K562 (cell line): Measurements from ENCODE around the gene TACR2. TPM values are rescaled to one million over a fixed set of nuclear protein-coding genes. Genes with fewer than 3 reads are reported as not detected.
A peak's percentile ranks its signal among the peaks of the same experiment; 100 is the strongest.

Source experiments
- CREM ChIP-seq: IDR thresholded peaks from 2 replicates; pipeline ENCODE4 v1.6.1; 2014; ENCODE audit warnings: antibody characterized with exemption, low read depth
- DPF2 ChIP-seq: fragments of 450-650 bp; IDR thresholded peaks from 2 replicates; pipeline ENCODE4 v1.6.1; 2016
- MIER1 ChIP-seq: fragments of 450-650 bp; IDR thresholded peaks from 2 replicates; pipeline ENCODE4 v1.6.1; 2016; ENCODE audit warnings: antibody characterized with exemption, mild to moderate bottlenecking, low read depth
- POLR2G ChIP-seq: fragments of 200-400 bp; formaldehyde crosslinking; IDR thresholded peaks from 2 replicates; pipeline ENCODE4 v1.6.1; 2017; ENCODE audit warnings: low read depth, mild to moderate bottlenecking, antibody characterized with exemption, low read length, moderate library complexity
- U2AF1 ChIP-seq: fragments of 200-400 bp; formaldehyde crosslinking; optimal IDR thresholded peaks from 2 replicates; pipeline ENCODE3; 2017; ENCODE audit warnings: mild to moderate bottlenecking, low read depth, low read length, moderate library complexity
- ZKSCAN8 ChIP-seq: fragments of 200-800 bp; sonication (Bioruptor generic); IDR thresholded peaks from 2 replicates; pipeline ENCODE4 v1.6.1; 2016; ENCODE audit warnings: missing genetic modification characterization, missing compliant biosample characterization
- ZNF121 ChIP-seq: sonication (generic); formaldehyde crosslinking; conservative IDR thresholded peaks from 2 replicates; pipeline ENCODE4 v1.8.0; 2022; ENCODE audit warnings: missing genetic modification reagents
- polyA plus RNA-seq, 8 experiments: library from polyadenylated mRNA; depleted of rRNA in 4 of 8; stranded (reverse) in 5 of 8; unstranded in 3 of 8; fragments of >200 nt; fragmentation: Nextera tagmentation in 2 of 8; fragmentation: Illumina TruSeq in 1 of 8; extraction: Ambion mirVana in 2 of 8; extraction: Trizol in 1 of 8; gene quantifications; 2 replicates each; pipeline versions ENCODE4 v1.2.1 to v1.2.3, GENCODE V29; 2011 to 2014; ENCODE audit warnings: inconsistent platforms in 1 of 8, missing spikeins in 1 of 8
- total RNA-seq, 7 experiments: library from RNA; depleted of rRNA in 6 of 7; stranded (reverse); fragments of >200 nt in 6 of 7; fragmentation: Illumina TruSeq in 2 of 7; extraction: Trizol in 2 of 7; gene quantifications; 2 replicates each; pipeline versions ENCODE4 v1.2.1 to v1.2.3, GENCODE V29; 2011 to 2021; ENCODE audit warnings: low replicate concordance in 1 of 7
- TF ChIP-seq, protein P1 (sequence below): fragments of 200-600 bp; sonication (generic); IDR thresholded peaks from one replicate; pipeline ENCODE4 v1.6.1; 2012; ENCODE audit warnings: mild to moderate bottlenecking, low read depth, low read length, inconsistent platforms
- TF ChIP-seq, protein P2 (sequence below): IDR thresholded peaks from 3 replicates; pipeline ENCODE4 v1.6.1; 2011; ENCODE audit warnings: borderline replicate concordance, mild to moderate bottlenecking, moderate library complexity; ENCODE audit not compliant: insufficient read length; ENCODE audit errors: extremely low read depth
- TF ChIP-seq, protein P3 (sequence below): sonication (generic); formaldehyde crosslinking; IDR thresholded peaks from 2 replicates; pipeline ENCODE4 v1.8.0; 2023; ENCODE audit warnings: mild to moderate bottlenecking, missing genetic modification reagents

TACR2 gene
- total and polyA plus RNA-seq, 9 of the 15 experiments (the other 6 are each of a cell fraction or from before 2014, with no cell fraction given), result not detected

DNA sequence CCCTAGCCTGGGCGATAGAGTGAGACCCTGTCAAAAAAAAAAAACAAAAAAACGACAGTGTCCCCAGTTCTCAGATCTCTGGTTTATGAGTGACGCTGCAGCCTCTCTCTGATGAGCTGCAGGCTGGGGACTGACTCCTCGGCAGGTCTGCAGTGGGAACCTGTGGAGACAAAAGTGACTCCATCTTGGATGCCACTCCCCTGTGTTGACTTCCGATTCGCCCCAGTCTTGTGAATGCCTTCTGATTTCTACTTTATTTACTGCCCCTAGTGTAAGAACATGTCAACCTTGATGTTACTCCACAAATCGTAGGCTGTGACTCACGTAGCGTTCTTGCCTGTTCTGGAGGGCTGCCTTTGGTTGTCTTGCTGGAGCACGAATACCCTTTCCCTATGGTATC, 6.2 kb downstream of the TACR2 start (continued):
- TF ChIP-seq, protein P1, sequence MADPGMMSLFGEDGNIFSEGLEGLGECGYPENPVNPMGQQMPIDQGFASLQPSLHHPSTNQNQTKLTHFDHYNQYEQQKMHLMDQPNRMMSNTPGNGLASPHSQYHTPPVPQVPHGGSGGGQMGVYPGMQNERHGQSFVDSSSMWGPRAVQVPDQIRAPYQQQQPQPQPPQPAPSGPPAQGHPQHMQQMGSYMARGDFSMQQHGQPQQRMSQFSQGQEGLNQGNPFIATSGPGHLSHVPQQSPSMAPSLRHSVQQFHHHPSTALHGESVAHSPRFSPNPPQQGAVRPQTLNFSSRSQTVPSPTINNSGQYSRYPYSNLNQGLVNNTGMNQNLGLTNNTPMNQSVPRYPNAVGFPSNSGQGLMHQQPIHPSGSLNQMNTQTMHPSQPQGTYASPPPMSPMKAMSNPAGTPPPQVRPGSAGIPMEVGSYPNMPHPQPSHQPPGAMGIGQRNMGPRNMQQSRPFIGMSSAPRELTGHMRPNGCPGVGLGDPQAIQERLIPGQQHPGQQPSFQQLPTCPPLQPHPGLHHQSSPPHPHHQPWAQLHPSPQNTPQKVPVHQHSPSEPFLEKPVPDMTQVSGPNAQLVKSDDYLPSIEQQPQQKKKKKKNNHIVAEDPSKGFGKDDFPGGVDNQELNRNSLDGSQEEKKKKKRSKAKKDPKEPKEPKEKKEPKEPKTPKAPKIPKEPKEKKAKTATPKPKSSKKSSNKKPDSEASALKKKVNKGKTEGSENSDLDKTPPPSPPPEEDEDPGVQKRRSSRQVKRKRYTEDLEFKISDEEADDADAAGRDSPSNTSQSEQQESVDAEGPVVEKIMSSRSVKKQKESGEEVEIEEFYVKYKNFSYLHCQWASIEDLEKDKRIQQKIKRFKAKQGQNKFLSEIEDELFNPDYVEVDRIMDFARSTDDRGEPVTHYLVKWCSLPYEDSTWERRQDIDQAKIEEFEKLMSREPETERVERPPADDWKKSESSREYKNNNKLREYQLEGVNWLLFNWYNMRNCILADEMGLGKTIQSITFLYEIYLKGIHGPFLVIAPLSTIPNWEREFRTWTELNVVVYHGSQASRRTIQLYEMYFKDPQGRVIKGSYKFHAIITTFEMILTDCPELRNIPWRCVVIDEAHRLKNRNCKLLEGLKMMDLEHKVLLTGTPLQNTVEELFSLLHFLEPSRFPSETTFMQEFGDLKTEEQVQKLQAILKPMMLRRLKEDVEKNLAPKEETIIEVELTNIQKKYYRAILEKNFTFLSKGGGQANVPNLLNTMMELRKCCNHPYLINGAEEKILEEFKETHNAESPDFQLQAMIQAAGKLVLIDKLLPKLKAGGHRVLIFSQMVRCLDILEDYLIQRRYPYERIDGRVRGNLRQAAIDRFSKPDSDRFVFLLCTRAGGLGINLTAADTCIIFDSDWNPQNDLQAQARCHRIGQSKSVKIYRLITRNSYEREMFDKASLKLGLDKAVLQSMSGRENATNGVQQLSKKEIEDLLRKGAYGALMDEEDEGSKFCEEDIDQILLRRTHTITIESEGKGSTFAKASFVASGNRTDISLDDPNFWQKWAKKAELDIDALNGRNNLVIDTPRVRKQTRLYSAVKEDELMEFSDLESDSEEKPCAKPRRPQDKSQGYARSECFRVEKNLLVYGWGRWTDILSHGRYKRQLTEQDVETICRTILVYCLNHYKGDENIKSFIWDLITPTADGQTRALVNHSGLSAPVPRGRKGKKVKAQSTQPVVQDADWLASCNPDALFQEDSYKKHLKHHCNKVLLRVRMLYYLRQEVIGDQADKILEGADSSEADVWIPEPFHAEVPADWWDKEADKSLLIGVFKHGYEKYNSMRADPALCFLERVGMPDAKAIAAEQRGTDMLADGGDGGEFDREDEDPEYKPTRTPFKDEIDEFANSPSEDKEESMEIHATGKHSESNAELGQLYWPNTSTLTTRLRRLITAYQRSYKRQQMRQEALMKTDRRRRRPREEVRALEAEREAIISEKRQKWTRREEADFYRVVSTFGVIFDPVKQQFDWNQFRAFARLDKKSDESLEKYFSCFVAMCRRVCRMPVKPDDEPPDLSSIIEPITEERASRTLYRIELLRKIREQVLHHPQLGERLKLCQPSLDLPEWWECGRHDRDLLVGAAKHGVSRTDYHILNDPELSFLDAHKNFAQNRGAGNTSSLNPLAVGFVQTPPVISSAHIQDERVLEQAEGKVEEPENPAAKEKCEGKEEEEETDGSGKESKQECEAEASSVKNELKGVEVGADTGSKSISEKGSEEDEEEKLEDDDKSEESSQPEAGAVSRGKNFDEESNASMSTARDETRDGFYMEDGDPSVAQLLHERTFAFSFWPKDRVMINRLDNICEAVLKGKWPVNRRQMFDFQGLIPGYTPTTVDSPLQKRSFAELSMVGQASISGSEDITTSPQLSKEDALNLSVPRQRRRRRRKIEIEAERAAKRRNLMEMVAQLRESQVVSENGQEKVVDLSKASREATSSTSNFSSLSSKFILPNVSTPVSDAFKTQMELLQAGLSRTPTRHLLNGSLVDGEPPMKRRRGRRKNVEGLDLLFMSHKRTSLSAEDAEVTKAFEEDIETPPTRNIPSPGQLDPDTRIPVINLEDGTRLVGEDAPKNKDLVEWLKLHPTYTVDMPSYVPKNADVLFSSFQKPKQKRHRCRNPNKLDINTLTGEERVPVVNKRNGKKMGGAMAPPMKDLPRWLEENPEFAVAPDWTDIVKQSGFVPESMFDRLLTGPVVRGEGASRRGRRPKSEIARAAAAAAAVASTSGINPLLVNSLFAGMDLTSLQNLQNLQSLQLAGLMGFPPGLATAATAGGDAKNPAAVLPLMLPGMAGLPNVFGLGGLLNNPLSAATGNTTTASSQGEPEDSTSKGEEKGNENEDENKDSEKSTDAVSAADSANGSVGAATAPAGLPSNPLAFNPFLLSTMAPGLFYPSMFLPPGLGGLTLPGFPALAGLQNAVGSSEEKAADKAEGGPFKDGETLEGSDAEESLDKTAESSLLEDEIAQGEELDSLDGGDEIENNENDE, result no peak
- TF ChIP-seq, protein P2, sequence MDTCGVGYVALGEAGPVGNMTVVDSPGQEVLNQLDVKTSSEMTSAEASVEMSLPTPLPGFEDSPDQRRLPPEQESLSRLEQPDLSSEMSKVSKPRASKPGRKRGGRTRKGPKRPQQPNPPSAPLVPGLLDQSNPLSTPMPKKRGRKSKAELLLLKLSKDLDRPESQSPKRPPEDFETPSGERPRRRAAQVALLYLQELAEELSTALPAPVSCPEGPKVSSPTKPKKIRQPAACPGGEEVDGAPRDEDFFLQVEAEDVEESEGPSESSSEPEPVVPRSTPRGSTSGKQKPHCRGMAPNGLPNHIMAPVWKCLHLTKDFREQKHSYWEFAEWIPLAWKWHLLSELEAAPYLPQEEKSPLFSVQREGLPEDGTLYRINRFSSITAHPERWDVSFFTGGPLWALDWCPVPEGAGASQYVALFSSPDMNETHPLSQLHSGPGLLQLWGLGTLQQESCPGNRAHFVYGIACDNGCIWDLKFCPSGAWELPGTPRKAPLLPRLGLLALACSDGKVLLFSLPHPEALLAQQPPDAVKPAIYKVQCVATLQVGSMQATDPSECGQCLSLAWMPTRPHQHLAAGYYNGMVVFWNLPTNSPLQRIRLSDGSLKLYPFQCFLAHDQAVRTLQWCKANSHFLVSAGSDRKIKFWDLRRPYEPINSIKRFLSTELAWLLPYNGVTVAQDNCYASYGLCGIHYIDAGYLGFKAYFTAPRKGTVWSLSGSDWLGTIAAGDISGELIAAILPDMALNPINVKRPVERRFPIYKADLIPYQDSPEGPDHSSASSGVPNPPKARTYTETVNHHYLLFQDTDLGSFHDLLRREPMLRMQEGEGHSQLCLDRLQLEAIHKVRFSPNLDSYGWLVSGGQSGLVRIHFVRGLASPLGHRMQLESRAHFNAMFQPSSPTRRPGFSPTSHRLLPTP, result no peak
- TF ChIP-seq ZKSCAN8 (CRISPR knock-in tag) (no peak), ZNF121 (CRISPR knock-in tag) (peak; percentile 53), MIER1 (no peak), U2AF1 (no peak), CREM (no peak), DPF2 (no peak), POLR2G (no peak)
- TF ChIP-seq, protein P3, sequence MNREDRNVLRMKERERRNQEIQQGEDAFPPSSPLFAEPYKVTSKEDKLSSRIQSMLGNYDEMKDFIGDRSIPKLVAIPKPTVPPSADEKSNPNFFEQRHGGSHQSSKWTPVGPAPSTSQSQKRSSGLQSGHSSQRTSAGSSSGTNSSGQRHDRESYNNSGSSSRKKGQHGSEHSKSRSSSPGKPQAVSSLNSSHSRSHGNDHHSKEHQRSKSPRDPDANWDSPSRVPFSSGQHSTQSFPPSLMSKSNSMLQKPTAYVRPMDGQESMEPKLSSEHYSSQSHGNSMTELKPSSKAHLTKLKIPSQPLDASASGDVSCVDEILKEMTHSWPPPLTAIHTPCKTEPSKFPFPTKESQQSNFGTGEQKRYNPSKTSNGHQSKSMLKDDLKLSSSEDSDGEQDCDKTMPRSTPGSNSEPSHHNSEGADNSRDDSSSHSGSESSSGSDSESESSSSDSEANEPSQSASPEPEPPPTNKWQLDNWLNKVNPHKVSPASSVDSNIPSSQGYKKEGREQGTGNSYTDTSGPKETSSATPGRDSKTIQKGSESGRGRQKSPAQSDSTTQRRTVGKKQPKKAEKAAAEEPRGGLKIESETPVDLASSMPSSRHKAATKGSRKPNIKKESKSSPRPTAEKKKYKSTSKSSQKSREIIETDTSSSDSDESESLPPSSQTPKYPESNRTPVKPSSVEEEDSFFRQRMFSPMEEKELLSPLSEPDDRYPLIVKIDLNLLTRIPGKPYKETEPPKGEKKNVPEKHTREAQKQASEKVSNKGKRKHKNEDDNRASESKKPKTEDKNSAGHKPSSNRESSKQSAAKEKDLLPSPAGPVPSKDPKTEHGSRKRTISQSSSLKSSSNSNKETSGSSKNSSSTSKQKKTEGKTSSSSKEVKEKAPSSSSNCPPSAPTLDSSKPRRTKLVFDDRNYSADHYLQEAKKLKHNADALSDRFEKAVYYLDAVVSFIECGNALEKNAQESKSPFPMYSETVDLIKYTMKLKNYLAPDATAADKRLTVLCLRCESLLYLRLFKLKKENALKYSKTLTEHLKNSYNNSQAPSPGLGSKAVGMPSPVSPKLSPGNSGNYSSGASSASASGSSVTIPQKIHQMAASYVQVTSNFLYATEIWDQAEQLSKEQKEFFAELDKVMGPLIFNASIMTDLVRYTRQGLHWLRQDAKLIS, result no peak
